GM12891 (cell line): Measurements from ENCODE around the gene SAP30.

ENCODE experiments used
- POLR2A ChIP-seq: IDR thresholded peaks from 2 replicates; pipeline ENCODE4 v1.6.1; 2011; ENCODE audit warnings: low read depth, low read length, control low read depth
- POLR2AphosphoS5 ChIP-seq: IDR thresholded peaks from 2 replicates; pipeline ENCODE4 v1.6.1; 2011; ENCODE audit warnings: low read depth, low read length, control low read depth
- SPI1 ChIP-seq: IDR thresholded peaks from 2 replicates; pipeline ENCODE4 v1.6.1; 2011; ENCODE audit warnings: low read depth, low read length, control low read depth
- TAF1 ChIP-seq: IDR thresholded peaks from 2 replicates; pipeline ENCODE4 v1.6.1; 2011; ENCODE audit warnings: low read depth, low read length, control low read depth

DNA sequence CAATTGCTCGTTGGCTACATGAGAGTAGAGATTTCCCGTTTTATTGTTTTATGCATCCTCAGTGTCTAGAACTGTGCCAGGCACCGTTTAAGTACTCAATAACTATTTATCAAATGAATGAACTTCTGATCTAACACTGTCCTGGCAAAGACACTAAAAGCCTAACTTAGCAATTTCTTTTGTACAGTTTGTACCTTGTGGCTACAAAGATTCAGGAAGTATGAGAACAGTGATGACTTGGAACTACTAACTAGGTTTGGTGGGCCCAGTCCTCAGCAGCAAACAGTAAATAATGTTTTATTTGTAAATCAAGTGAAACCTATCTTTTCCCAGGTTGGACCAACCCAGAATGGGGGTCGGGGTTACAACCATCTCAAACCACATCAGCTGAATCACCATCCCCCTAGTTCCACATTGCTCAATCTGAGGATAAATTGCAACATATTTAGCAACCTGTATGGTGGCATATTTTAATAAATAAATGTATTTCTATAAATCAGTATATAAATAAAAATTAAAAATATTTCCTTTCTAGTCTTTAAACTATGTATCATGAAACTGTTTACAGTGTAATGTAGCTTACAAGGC is 40.4 kb downstream of the SAP30 start:
- TF ChIP-seq POLR2AphosphoS5 (no peak), POLR2A (no peak), TAF1 (no peak), SPI1 (no peak)
